PFSK-1 (cell line): ENCODE results near the gene TCEA2.

Source experiments
- SIN3A ChIP-seq: IDR thresholded peaks from 2 replicates; pipeline ENCODE4 v1.6.1; 2012; ENCODE audit warnings: mild to moderate bottlenecking, low read length, moderate library complexity, borderline replicate concordance; ENCODE audit not compliant: insufficient read depth
- TF ChIP-seq, protein P1 (sequence below), 2 experiments: IDR thresholded peaks; 2 replicates each; pipeline versions ENCODE4 v1.6.1 to v1.8.0; 2011 to 2012; ENCODE audit warnings: low read depth in 2 of 2, low read length in 2 of 2, control low read depth in 1 of 2, inconsistent platforms in 1 of 2, mild to moderate bottlenecking in 1 of 2, moderate library complexity in 1 of 2; ENCODE audit not compliant: insufficient read depth in 1 of 2

DNA sequence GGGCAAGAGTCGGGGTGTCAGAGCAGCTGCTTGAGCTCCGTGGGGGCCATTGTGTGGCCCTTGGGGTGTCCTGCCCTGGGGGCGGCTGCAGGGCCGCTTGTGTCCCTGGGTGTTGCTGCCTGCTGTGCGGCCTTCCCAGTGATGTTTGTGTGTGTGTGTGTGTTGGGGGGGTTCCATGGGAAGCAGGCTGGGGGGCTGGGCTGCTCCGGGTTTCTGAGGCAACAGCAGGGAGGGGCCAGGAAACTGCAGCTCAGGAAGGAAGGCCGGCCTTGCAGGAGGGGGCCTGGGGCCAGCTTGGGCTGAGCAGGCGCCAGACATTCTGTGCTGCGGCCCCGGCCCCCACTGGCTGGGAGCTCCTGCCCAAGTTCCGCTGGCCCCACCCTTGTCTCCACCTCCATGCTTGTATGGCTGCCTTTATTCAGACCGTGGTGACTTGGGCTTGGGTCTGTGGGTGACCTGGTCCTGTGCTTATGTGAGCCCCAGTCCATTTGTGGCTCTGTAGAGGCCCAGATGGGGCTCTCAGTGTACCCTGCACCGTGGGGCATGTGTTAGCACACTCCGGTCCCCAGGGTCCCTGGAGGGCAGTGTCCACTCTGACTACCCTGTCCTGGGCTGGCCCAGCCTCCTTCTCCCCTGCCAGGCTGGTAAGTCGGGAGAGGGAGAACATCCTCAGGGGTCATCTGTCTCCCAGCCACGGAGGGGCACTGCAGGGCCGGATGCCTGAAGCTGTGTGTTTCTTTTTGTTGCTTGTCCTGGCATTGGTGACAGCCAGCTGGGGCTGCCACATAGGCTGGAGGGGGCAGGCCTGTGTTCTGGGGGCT, 8.9 kb upstream of the TCEA2 start:
- TF ChIP-seq, protein P1, sequence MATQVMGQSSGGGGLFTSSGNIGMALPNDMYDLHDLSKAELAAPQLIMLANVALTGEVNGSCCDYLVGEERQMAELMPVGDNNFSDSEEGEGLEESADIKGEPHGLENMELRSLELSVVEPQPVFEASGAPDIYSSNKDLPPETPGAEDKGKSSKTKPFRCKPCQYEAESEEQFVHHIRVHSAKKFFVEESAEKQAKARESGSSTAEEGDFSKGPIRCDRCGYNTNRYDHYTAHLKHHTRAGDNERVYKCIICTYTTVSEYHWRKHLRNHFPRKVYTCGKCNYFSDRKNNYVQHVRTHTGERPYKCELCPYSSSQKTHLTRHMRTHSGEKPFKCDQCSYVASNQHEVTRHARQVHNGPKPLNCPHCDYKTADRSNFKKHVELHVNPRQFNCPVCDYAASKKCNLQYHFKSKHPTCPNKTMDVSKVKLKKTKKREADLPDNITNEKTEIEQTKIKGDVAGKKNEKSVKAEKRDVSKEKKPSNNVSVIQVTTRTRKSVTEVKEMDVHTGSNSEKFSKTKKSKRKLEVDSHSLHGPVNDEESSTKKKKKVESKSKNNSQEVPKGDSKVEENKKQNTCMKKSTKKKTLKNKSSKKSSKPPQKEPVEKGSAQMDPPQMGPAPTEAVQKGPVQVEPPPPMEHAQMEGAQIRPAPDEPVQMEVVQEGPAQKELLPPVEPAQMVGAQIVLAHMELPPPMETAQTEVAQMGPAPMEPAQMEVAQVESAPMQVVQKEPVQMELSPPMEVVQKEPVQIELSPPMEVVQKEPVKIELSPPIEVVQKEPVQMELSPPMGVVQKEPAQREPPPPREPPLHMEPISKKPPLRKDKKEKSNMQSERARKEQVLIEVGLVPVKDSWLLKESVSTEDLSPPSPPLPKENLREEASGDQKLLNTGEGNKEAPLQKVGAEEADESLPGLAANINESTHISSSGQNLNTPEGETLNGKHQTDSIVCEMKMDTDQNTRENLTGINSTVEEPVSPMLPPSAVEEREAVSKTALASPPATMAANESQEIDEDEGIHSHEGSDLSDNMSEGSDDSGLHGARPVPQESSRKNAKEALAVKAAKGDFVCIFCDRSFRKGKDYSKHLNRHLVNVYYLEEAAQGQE (IDR thresholded peaks at IDR 0.05; ENCODE audit: insufficient read depth in 1 of 2, low read depth in 2 of 2, low read length in 2 of 2) = 0 out of 4 replicates have a peak, but pooled peaks of 1 of the 2 experiments have one; percentile 29
- no peak for TF ChIP-seq SIN3A
